DMS153 treated with DMSO at 0.1 percent for 48 hours (cell line): ENCODE results near the gene CLVS2.

Source experiments
- DNase-seq: peaks from one replicate; lab custom pipeline; 2025; ENCODE audit not compliant: unreplicated experiment; lab: John Stamatoyannopoulos, UW

Gene CLVS2

DNA sequence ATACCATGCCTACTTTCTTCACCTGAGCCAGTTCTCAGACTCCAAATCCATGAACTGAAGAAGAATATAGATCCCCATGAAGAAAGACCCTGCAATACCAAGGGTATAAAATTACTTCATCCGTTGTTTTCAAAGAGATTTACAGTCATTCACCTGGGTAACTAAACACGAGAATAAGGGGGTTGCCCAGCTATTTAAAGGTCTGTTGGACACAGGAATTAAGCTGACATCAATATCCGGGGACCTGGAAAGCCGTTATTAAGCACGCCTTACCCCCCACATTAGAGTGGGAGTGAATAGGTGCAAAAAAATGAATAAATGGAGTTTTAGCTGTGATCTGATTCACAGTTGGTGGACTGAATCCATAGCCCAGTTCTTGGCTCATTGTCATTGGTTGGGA lies 28.9 kb downstream of the CLVS2 start:
- no peak for DNase-seq

DNA sequence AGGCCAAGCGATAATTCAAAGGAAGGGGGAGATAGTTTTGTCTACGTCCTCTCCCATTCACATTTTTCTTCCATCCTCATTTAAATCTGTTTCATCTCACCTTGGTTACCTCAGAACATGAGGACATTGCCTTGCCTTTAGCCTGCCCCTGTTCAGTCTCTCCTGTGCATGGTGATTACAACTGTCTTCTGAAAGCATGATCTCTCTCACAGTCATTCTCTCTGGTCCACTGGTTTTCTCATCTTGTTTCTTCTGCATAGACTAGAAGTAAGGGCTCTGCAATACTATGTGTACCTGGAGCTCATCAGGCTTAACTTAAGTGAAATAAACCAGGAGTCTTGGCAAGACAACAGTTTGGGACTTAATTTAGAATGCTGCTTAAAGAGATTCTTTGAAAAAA lies 31.4 kb downstream of the CLVS2 start:
- no peak for DNase-seq

DNA sequence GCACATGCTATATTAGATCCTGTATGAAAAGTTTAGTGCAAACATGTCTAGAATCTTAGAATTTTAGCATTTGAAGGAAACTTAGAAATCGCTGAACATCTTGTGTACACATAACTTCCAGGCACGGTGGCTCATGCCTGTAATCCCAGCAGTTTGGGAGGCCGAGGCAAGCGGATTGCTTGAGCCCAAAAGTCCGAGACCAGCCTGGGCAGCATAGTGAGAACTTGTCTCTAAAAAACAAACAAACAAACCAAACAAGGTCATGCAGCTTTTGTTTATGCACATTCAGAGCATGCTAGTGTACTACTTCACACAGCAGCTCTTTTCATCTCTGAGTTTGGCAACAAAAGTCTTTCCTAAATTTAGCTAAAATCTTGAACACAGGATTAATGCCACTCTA lies 32.2 kb downstream of the CLVS2 start:
- DNase-seq, result no peak

DNA sequence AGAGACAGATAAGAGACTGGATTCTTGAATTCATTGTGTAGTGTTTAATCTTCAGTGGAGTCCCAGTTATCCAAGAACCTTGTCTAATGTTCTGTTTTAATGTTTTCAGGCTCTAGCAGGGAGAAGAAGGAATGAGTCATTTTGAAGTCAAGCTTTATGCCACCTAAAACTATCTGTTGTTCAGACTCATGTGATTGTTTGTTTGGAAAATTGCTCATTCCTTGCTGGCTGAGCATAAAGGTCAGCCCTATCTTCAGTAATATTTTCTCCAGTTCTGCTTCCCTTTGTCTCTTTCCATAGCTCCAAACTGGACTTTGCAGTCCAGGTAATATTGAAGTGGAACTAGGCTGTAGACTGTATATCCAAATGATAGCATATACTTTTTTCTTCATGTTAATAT lies 34.2 kb downstream of the CLVS2 start:
- DNase-seq, result no peak

DNA sequence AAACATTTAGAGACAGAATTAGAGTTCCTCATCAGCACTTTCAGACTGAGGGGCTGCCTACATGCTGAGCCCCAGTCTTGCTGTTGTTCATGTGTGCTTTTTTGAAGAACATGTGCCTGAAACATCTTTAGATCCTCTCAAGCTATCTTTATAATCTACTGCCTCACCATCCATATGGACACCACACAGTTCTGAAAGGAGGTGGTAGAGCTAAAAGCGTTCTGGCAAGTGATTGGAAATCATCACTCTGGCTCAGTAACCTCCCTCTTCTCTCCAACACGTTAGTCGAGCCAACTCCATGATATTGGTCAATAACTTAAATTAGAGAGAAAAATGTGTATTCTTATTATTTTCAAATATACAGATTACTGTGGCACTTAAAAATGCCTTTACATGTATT lies 40.6 kb downstream of the CLVS2 start:
- DNase-seq, result no peak

DNA sequence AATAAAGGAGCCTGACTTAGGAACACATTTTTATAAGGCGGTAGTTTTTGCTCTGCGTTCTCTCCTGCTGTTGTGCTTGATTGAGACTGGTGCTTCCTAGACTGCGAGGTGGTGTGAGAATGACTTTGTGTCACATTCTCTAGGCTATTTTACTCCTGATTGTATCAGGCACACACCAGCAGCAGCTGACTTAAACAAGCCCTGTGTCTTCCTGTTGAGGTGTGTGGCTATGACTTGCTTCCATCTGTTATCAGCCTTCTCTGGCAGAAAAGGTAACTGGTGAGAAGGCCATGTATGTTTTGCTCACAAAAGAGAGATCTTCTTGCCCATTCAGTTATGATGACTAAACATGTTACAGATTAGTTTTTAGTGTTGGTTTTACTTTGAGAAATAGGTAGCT lies 43.4 kb downstream of the CLVS2 start:
- DNase-seq, result no peak

DNA sequence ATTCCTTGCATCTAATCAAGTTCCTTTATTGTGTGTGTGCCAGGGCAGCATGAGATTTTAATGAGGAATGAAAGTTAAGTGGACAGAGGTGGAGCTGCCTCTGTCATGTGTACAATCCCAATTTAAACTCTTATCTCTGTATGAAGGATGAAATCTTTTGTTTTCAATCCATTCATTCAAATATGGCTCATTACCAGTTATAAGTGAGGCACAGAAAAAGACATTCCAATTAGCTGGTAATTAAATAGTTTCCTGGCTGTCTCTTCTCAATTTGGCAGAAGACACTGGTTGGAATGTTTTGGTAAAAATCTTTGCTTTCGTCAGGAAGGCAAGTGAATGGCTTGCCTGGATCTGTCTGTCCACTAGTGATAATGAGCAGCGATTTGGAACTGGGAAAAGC lies 46.4 kb downstream of the CLVS2 start:
- no peak for DNase-seq

DNA sequence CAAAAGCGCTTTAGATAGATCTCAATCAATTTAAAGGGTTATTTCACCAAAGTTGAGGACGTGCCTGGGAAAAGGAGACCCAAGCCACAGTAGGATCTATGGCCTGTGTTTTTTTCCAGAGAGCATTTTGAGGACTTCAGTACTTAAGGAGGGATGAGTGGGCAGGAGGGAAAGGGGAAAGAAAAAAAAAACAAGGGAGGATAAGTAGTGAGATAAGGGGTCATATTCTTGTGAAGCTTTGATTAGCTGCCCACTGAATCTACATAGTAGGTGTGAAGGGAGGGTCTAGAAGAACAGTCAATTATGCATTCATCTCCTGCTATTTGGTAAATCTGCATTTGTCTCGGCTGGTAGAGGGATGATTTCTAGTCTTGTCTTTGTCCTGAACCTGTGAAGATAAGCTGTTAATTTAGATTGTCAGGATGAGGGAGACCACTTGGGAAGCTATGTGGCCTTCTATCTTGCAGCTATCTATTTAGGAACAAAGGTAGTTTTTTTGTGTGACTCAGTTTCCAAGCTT lies 48.4 kb downstream of the CLVS2 start:
- no peak for DNase-seq

DNA sequence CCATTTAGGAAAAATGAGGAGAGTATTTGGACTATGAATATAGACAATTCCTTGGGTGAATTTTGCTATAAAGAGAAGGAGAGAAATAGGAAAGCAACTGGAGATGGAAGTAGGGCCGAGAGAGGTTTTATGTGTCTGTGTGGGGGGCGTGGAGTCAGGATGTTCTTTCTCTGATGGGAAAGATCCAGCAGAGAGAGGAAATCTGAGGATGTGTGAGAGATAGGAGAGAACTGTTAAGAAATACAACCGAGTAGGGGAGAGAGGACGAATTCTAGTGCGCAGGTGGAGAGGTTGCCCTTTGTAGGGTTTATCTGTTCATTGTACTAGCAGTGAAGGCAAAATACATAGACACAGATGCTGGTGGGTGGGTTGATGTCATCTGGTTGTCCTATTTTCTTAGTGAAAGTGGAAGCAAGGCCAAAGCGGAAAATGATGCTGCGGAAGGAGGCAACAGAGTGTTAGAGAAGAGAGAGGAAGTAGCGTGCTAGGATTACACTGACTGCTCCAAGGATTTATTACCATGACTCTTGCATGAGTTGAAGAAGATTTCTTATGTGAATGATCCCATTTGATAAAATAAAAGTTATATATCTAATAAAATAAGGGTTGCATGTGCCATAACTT lies 57.7 kb downstream of the CLVS2 start:
- DNase-seq, result no peak

DNA sequence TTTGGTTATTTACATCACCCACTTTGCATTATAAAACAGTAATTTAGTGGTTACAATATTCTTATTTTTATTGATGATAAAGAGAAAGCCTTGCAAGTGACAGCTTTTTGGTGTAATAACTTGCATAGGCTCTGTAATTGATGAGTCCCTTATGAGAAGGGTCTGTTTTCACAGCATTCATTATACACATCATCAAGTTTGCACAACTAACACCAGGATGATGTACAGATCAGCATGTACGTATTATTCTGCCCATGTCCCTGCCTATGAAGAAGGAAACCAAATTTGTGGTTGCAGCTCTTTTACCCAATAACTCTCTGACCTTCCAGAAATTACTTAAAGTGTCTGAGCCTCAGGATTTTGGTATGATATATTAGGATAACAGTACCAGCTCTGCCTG lies 59.2 kb downstream of the CLVS2 start:
- no peak for DNase-seq

DNA sequence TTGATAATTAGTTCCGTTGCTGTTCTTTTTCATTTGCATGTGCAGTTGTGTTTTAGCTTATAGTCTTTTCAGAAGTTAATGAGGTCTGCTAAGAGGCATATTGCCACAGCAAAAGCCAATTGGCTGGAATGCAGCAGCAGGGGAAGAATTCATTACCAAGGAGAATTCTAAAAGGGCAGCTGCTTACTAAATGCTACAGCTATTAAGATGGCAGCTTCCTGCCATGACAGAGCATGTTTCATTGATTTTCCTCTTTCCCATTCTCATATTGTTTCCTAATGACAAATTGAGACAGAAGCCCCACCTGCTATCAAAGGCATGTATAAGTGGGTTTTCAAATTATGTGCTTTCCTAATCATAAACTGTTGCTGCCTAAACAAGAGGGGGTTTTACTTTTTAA lies 66.6 kb downstream of the CLVS2 start:
- DNase-seq, result no peak

DNA sequence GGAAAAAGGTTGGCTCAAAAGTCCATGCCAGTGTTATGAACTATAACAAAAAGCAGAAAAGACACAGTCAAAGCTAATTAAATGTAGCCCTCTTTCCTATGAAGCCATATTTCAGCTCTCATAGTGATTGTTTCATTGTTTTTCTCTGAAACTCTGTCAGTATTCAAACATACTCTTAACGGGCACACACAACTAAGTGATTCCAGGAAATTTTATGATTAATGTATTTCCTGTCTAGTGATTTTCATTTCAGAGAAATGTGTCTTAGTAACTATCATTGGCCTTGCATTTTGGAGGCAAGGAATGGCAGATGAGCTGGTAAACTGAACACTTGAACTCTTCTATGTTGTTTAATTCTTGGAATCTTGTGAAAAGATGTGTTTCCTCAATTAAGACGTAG lies 68.0 kb downstream of the CLVS2 start:
- DNase-seq, result no peak

DNA sequence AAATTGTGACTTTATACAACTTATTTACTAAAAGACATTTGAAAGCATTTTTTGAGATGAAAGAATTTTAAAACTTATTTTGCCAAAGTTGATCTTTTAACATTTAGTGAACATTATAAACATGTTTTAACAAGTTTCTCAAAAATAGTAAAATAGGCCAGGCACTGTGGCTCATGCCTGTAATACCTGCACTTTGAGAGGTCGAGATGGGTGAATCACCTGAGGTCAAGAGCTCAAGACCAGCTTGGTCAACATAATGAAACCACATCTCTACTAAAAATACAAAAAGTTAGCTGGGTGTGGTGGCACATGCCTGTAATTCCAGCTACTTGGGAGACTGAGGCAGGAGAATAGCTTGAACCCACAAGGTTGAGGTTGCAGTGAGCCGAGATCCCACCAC lies 78.6 kb downstream of the CLVS2 start:
- no peak for DNase-seq

DNA sequence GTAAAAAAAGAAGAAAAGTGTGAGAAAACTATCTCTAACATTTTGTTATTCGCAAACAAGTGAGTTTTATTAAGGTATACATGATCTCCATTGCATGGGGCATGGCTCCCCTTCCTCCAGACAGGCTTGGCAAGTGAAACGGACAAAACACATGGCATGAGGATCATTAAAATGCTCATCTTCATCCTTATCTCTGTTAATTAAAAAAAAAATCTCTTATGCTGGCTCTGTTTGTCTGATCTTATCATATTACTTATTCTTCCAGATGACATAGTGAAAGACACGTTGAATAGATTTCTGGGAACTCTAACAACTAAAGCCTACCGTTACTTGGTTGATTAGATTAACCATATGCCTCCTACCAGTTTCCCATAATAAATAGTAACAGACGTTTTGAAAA lies 89.4 kb downstream of the CLVS2 start:
- no peak for DNase-seq

DNA sequence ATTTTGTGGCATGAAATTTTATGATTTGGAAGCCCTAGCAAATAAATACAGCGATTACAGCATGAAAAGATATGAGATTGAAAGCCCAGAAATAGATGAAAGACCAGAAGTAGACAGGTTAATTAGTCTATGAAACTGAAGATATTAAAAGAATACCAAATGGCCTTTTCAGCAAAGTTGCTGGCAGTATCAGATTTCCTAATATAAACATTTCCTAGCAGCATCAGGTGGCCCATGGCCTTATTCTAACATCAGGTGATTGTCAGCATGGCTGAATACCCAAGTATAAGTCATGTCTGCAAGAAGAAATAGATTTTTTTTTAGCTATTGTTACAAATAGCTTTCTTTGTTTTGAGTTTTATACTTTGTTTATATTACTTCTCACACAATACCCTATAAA lies 93.2 kb downstream of the CLVS2 start:
- peak; percentile 4 for DNase-seq

DNA sequence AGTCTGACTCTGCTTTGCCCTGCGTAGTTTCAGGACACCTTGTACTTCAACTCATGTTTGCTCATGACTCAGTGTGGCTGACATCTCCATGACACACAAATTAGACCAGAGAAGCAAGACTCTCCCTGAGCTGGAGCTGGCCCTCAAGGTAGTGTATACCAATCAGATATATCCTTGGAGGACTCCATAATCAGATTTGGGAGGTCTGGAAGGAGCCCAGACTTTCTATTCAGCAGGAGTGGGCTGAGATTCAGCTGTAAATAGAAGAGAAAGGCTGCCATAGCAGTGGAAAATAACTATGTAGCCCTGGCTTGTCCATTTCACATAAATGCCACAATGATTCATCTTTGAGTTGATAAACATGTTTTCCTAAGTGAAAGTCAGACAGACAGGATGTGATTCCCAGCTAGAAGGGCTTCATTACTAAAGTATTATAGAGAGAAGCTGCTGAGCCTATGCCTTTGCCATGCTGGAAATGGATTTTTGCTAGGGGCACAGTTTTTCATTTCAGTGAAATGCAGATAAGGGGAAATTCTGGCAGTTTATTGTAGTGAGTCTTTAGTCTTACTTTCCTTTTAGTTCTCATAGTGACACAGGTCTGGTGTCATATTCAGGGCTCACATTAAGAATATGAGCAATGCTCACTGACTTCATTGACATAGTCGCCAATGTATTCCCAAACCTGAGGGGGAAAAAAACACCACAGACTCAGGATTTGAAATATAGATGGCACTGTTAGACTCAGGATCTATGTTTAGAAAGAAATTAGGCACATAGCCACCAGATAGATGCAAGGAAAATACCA lies 95.3 kb downstream of the CLVS2 start:
- no peak for DNase-seq

DNA sequence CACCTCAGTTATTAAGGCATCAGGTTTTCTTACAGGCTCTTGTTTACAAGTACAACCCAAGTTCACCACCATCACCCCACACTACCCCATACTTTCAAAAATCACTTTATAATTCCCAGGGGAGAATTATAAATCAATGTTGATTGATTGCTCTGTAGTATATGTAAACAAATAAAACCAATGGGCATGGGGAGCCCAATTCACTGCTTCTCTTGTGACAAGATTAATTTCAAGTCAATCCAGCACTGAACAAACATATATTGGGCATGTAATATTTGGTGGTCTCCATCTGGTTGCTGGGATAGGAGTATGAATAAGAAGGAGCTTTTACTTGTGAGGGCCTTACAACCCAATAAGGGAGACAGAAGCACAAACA lies 95.8 kb downstream of the CLVS2 start:
- no peak for DNase-seq

DNA sequence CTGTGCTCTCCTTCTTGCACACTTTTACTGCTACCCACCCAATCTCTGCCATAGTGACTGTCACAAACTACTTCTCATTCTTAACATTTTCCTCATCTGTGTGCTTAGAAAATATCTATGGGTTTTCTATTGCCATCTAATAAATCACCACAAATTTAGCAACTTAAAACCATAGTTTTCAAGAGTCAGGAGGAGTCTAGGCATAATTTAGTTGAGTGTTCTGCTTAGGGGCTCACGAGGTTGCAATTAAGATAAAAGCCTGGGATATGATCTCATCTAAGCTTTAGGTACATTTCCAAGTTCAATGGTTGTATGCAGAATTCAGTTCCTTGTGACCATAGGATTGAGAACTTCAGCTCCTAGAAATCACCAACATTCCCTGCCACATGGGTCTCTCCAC lies 98.8 kb downstream of the CLVS2 start:
- DNase-seq, result no peak

DNA sequence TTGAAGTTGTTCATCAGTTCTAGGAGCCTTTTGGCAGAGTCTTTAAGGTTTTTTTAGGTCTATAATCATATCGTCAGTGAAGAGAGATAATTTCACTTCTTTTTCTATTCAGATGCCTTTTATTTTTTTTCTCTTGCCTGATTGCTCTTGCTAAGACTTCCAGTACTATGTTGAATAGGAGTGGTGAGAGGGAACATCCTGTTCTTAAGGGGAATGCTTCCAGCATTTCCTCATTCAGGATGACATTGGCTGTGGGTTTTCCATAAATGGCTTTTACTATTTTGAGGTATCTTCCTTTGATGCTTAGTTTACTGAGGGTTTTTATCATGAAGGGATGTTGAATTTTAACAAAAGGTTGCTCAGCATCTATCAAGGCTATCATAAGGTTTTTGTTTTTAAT lies 109.5 kb downstream of the CLVS2 start:
- no peak for DNase-seq

DNA sequence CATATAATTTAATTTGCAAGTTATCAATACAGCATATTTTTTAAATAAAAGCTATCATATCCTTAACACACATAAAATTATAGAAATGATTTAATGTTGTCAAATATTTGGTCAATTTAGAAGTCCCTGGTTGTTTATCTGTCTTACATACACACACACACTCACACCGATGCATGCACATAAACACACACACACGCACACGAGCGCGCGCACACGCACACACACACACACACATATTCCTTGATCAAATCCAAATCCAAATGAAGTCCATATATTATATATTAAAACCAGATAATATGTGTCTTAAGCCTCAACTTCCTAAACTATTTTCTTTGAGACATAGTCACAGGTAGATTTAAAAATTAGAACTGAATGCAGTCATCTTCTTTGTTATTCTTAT lies 120.3 kb downstream of the CLVS2 start:
- DNase-seq, result no peak

DNA sequence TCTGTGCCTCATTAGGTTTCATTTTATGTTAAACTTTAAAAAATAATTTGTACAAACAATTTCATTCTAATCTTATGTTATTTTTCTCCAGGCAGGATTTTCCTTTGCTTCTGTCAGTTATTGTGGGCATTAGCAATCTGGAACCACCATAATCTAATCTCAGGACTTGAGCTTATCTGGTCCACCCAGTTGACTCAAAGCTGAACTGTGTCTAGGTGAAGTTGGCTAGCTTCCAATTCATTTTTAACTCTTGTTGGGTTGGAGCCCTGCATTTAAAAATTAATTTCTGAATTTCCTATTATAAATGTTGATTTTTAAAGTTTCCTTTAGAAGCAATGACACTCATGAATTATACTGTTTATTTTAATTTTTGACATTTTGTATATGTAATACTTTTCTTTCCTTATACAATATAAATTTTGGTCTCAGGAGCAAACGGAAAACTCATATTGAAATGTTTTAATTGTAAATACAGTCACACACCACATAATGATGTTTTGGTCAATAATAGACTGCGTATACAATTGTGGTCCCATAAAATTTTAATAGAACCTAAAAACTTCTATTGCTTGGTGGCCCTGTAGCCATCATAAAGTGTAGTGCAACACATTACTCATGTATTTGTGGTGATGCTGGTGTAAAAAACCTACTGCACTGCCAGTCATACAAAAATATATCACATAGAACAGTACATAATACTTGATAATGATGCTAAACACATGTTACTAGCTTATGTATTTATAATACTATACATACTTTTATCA lies 121.3 kb downstream of the CLVS2 start:
- no peak for DNase-seq

DNA sequence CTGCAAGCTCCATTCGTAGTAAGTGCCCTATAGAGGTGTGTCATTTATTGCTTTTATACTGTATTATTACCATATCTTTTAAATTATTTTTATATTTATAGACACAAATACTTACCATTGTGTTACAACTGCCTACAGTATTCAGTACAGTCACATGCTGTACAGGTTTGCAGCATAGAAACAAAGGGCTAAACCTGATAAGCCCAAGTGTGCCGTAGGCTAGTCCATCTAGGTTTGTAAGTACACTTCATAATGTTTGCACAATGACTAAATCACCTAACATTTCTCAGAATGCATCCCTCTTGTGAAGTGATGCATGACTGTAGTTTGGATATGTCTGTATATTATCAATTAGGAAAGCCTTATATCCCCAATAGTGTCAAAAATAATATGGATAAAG lies 122.8 kb downstream of the CLVS2 start:
- peak; percentile 67 for DNase-seq
